ENCODE results near the gene SMAGP. TPM values are rescaled to one million over a fixed set of nuclear protein-coding genes. Genes with fewer than 3 reads are reported as not detected.

Gene SMAGP
- total and polyA plus RNA-seq, 2 of the 4 experiments (the other 2 are of a cell fraction), result 12.2 to 42.7 TPM

DNA sequence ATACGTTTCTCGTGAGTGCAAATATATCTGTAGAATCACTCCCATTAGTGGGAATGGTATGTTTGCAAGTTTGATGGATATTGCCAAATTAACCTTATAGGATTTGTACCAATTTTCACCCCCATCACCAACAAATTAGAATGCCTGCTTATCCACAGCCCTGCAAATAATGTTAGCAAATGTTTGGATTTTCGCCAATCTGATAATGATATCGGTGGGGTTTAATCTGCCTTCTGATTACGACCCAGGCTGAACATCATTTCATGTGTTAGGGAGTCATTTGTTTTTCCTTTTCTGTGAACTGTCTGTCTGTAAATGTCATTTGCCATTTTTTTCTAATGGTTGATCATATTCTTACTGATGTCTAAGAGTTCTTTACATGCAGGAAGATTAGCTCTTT lies 35.7 kb downstream of the SMAGP start:
- H3K27ac ChIP-seq (ENCODE audit: insufficient read depth, low read length), result no peak overlapping the region
- DNase-seq, result no peak
- no peak overlapping the region for H2AFZ ChIP-seq (replicated peaks; ENCODE audit: low read length, poor library complexity)
- no peak overlapping the region for H3K14ac ChIP-seq (replicated peaks; ENCODE audit: low read depth, low read length)
- no peaks in the 10 kb centered on the region for H3K4me1 ChIP-seq (ENCODE audit: control insufficient read depth, insufficient read depth, low read length)
- no peak overlapping the region for H3K23ac ChIP-seq (ENCODE audit: low read depth, low read length)
- WGBS, 2 experiments (ENCODE audit: extremely low coverage in 2 of 2, insufficient read length in 1 of 2), result no CpG with 5 or more reads among the region's 5 CpGs
- H4K8ac ChIP-seq (ENCODE audit: low read depth in 2 of 2, low read length in 2 of 2), result no peak overlapping the region
- H3K4ac ChIP-seq (ENCODE audit: low read depth, low read length), result no peak overlapping the region
- peaks cover 3 to 14% of the 10 kb centered on the region in 2 experiments; a peak in 2 of 4 replicates for H3K79me1 ChIP-seq (ENCODE audit: low read depth in 1 of 2, low read length in 2 of 2)
- peaks cover 4% of the 10 kb centered on the region; the same call in 1 of the 2 replicates for H3K9me1 ChIP-seq (ENCODE audit: insufficient read depth, low read length)
- in situ Hi-C loops (cut with MboI; ENCODE audit: low sequenced_read_pairs), result no loop called here
- H3K9ac ChIP-seq (ENCODE audit: low read depth, low read length), result no peak overlapping the region
- no peaks in the 10 kb centered on the region for H3K9me3 ChIP-seq (ENCODE audit: control insufficient read depth, insufficient read depth, low read length)
- no peak overlapping the region for H2BK20ac ChIP-seq (ENCODE audit: low read depth, low read length)
- TF ChIP-seq MAFK (IDR thresholded peaks at IDR 0.05; ENCODE audit: low read depth, low read length), result no peak
- no peak for TF ChIP-seq RAD21 (IDR thresholded peaks at IDR 0.05; ENCODE audit: low read length)
- TF ChIP-seq ELK1 (IDR thresholded peaks at IDR 0.05; ENCODE audit: borderline replicate concordance, low read depth, low read length), result no peak
- ChIA-PET POLR2A (ENCODE audit: unreplicated experiment) (no interaction called here), CTCF (no interaction called here)
- H2BK15ac ChIP-seq (ENCODE audit: low read depth, low read length), result no peak overlapping the region
- intact Hi-C loops (cut with micrococcal nuclease), result no loop called here
- H2AK9ac ChIP-seq (replicated peaks; ENCODE audit: low read depth, low read length, poor library complexity), result no peak overlapping the region
- no peaks in the 10 kb centered on the region for H3K36me3 ChIP-seq (ENCODE audit: control insufficient read depth, insufficient read depth, low read length)
- BruUV-seq (replicated peaks), result no TSS peak
- no peak overlapping the region for H3K18ac ChIP-seq (ENCODE audit: low read depth, low read length)
- ATAC-seq (ENCODE audit: low read depth), result no peak
- no peak overlapping the region for H2BK5ac ChIP-seq (ENCODE audit: low read depth, low read length, poor library complexity, severe bottlenecking)
- H4K20me1 ChIP-seq (ENCODE audit: insufficient read depth, low read length), result peaks cover 3% of the 10 kb centered on the region; the same call in 1 of the 2 replicates
- H3K56ac ChIP-seq (ENCODE audit: extremely low read depth, insufficient read depth, low read length), result no peak overlapping the region
- no peak overlapping the region for H2BK120ac ChIP-seq (ENCODE audit: low read depth, low read length)
- H4K5ac ChIP-seq (ENCODE audit: low read depth, low read length), result no peak overlapping the region
- no peak overlapping the region for H3K4me2 ChIP-seq (ENCODE audit: low read depth, low read length)
- dilution Hi-C loops (cut with HindIII; ENCODE audit: low sequenced_read_pairs, unreplicated experiment), result no loop called here
- H3K27me3 ChIP-seq (ENCODE audit: control insufficient read depth, insufficient read depth, low read length), result no peaks in the 10 kb centered on the region
- H2AK5ac ChIP-seq (ENCODE audit: low read depth, low read length), result no peak overlapping the region
- no peak overlapping the region for H3K4me3 ChIP-seq (ENCODE audit: insufficient read depth, low read depth, low read length)
- H4K91ac ChIP-seq (ENCODE audit: insufficient read depth, low read depth, low read length), result no peak overlapping the region

Data from IMR-90 (cell line).